Upper lobe of left lung (tissue), 6 donors: Measurements from ENCODE around the gene MYZAP. TPM values are rescaled to one million over a fixed set of nuclear protein-coding genes. Genes with fewer than 3 reads are reported as not detected.

ENCODE experiments used
- ATAC-seq, 2 donors: fragments of 200-7000 bp; cut with Tn5 transposase; one replicate each; pipeline ENCODE4 v1.9.1; 2022; ENCODE audit warnings: mild to moderate bottlenecking in 2 of 2, moderate library complexity in 2 of 2; ENCODE audit not compliant: low FRiP score in 2 of 2
- DNase-seq, 2 donors: peaks; one replicate each; pipeline ENCODE4 v3.0.0-alpha.2; 2019 to 2020
- H3K27ac ChIP-seq, 4 donors: fragments of 200-600 bp; sonication (generic); one replicate each; pipeline ENCODE4 v1.5.1; 2016 to 2019
- H3K27me3 ChIP-seq, 4 donors: fragments of 200-600 bp; sonication (generic); one replicate each; pipeline ENCODE4 v1.5.1; 2017 to 2019
- H3K36me3 ChIP-seq, 4 donors: fragments of 200-600 bp; sonication (generic); one replicate each; pipeline ENCODE4 v1.5.1; 2016 to 2019
- H3K4me1 ChIP-seq, 4 donors: fragments of 200-600 bp; sonication (generic); one replicate each; pipeline ENCODE4 v1.5.1; 2018 to 2019
- H3K4me3 ChIP-seq, 4 donors: fragments of 200-600 bp; sonication (generic); one replicate each; pipeline ENCODE4 v1.5.1; 2017 to 2019; ENCODE audit warnings: mild to moderate bottlenecking in 2 of 4, moderate library complexity in 1 of 4
- H3K9me3 ChIP-seq, 4 donors: fragments of 200-600 bp; sonication (generic); one replicate each; pipeline ENCODE4 v1.5.1; 2018 to 2019
- EP300 ChIP-seq, 4 donors: sonication (generic); formaldehyde crosslinking; IDR thresholded peaks; one replicate each; pipeline ENCODE4 v1.5.1; 2017; ENCODE audit warnings: antibody characterized with exemption in 4 of 4, control low read depth in 2 of 4
- POLR2A ChIP-seq, 4 donors: fragments of 450-650 bp; IDR thresholded peaks; one replicate each; pipeline ENCODE4 v1.5.1; 2016 to 2017; ENCODE audit warnings: antibody characterized with exemption in 4 of 4, mild to moderate bottlenecking in 2 of 4
- POLR2AphosphoS5 ChIP-seq, 2 donors: sonication (generic); formaldehyde crosslinking; IDR thresholded peaks; one replicate each; pipeline ENCODE4 v1.5.1; 2017; ENCODE audit warnings: antibody characterized with exemption in 2 of 2
- WGBS, 2 donors: methylation state at CpG; one replicate each; pipeline ENCODE4 v1.1.5; 2017 to 2018; 5-methylcytosine and 5-hydroxymethylcytosine counted together
- total RNA-seq, 6 donors: library from RNA; depleted of rRNA in 4 of 6; stranded (reverse); fragments of >200 nt in 4 of 6; gene quantifications; one replicate each; pipeline versions ENCODE4 v1.1.0 to v1.2.1, GENCODE V29; 2016 to 2021
- TF ChIP-seq, protein P1 (sequence below), 6 experiments: fragments of 450-650 bp in 4 of 6; fragments of 200-600 bp in 2 of 6; sonication (generic) in 2 of 6; IDR thresholded peaks; one replicate each; pipeline ENCODE4 v1.5.1; 2016 to 2019; ENCODE audit warnings: antibody characterized with exemption in 6 of 6
- donor health status: DM: no; HTN: no; CAD: no; lungs with moderate emphysema.
- donor health status: DM: no; HTN: yes; CAD: no; lungs with severe emphysema.

The MYZAP gene
- total RNA-seq, 6 donors from 2014 or later, result 22.0 to 54.3 (median 30.4) TPM

DNA sequence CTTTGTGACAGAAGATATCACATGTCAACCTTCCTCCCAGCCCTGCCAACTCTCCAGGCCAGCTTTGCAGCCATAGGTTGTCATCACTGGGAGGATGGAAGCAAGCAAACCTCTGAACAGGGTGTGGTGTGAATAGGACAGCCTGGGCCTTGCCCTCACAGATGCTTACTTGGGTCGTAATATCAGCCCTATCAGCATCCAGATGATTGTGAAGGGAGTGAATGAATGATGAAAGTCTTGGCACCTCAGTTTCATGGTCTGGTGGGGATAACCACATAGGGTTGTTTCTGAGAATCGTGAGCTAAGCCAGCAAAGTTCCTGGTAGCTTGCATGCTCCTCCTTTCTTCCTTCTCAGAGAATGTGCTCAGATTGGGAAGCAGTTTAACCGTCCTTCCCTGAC, 59.7 kb downstream of the MYZAP start:
- Histone ChIP-seq H3K36me3 (no peaks in the 10 kb centered on the region), H3K4me3 (no peak overlapping the region), H3K27me3 (no peaks in the 10 kb centered on the region), H3K4me1 (peaks cover 1 to 10% (median 8%) of the 10 kb centered on the region in 4 donors), H3K27ac (peak overlapping the region in 1 of 4 donors; percentile 32), H3K9me3 (no peaks in the 10 kb centered on the region)
- DNase-seq (no peak), ATAC-seq (peak in 1 of 2 donors; percentile 56)
- WGBS, 2 donors, result 85 to 88% methylated on average over 3 of the region's 3 CpGs
- TF ChIP-seq, protein P1, sequence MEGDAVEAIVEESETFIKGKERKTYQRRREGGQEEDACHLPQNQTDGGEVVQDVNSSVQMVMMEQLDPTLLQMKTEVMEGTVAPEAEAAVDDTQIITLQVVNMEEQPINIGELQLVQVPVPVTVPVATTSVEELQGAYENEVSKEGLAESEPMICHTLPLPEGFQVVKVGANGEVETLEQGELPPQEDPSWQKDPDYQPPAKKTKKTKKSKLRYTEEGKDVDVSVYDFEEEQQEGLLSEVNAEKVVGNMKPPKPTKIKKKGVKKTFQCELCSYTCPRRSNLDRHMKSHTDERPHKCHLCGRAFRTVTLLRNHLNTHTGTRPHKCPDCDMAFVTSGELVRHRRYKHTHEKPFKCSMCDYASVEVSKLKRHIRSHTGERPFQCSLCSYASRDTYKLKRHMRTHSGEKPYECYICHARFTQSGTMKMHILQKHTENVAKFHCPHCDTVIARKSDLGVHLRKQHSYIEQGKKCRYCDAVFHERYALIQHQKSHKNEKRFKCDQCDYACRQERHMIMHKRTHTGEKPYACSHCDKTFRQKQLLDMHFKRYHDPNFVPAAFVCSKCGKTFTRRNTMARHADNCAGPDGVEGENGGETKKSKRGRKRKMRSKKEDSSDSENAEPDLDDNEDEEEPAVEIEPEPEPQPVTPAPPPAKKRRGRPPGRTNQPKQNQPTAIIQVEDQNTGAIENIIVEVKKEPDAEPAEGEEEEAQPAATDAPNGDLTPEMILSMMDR (IDR thresholded peaks at IDR 0.05), result no peak
- no peak for TF ChIP-seq POLR2A (IDR thresholded peaks at IDR 0.05)
- TF ChIP-seq POLR2AphosphoS5 (IDR thresholded peaks at IDR 0.05), result no peak
- no peak for TF ChIP-seq EP300 (IDR thresholded peaks at IDR 0.05)

DNA sequence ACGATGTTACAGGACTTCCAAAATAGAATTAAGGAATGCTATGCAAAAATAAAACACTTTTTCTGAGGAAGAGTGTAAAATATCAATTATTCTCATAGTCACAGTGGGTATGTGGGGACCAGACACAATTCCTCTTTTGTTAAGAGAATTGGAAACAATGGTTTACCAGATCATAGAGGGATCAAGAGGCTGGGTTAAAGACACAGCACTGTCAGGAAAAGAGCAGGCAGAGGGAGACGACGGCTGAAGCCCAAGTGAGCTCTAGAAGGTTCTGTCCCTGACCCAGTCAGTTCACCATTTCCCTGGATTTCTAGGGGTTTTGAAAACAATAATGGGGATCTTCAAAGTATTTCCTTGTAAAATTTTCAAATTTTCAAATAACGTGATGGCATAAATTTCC, 60.8 kb downstream of the MYZAP start:
- Histone ChIP-seq H3K9me3 (no peaks in the 10 kb centered on the region), H3K27ac (no peak overlapping the region), H3K4me1 (peaks cover 0 to 10% (median 1%) of the 10 kb centered on the region in 4 donors), H3K4me3 (no peak overlapping the region), H3K27me3 (no peaks in the 10 kb centered on the region), H3K36me3 (no peaks in the 10 kb centered on the region)
- ATAC-seq (no peak), DNase-seq (no peak)
- 91 to 93% methylated on average over 4 of the region's 4 CpGs for WGBS, 2 donors
- TF ChIP-seq POLR2A (IDR thresholded peaks at IDR 0.05), result no peak
- no peak for TF ChIP-seq POLR2AphosphoS5 (IDR thresholded peaks at IDR 0.05)
- TF ChIP-seq, protein P1 (IDR thresholded peaks at IDR 0.05), result no peak
- no peak for TF ChIP-seq EP300 (IDR thresholded peaks at IDR 0.05)

DNA sequence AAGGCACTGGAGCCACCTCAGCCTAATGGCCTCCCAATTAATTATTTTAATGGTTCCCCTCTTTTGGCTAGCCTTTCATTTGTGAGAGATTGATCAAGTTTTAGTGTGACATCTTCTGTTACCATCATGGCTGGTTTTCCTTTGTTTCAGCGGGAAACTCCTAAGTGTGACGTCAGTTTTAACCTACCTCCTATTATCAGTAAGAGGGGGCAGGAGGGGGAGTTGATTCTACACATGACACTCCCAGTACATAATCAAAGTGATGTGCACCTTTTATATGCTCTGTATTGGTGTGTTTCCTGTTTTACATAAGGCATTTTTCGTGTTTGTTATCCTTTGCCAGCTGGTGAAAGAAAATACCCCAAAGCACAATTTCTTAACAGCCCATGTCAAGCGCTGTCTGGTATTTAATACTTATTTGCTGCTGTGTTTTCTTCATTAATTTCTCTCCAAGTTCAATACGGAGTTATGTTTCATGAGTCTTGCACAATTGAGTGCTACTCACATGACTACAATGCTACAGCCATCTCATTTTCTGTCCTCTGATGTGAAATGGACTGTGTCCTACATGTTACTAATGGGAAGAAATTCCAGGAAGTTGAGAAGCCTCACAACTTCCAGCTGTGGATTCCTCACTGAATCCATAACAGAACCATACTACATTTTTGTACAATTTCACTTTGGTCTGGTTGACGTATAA, 62.6 kb downstream of the MYZAP start:
- TF ChIP-seq POLR2AphosphoS5 (IDR thresholded peaks at IDR 0.05) (no peak), EP300 (IDR thresholded peaks at IDR 0.05) (peak in 1 of 4 donors; percentile 2)
- DNase-seq (no peak), ATAC-seq (peak in 1 of 2 donors; percentile 35)
- H3K27ac ChIP-seq, result no peak overlapping the region
- H3K36me3 ChIP-seq, result no peaks in the 10 kb centered on the region
- no peaks in the 10 kb centered on the region for H3K27me3 ChIP-seq
- no peaks in the 10 kb centered on the region for H3K9me3 ChIP-seq
- H3K4me1 ChIP-seq, result peaks cover 0 to 6% (median 0%) of the 10 kb centered on the region in 4 donors
- WGBS, 2 donors, result 75 to 82% methylated on average over 6 of the region's 6 CpGs
- H3K4me3 ChIP-seq, result no peak overlapping the region

DNA sequence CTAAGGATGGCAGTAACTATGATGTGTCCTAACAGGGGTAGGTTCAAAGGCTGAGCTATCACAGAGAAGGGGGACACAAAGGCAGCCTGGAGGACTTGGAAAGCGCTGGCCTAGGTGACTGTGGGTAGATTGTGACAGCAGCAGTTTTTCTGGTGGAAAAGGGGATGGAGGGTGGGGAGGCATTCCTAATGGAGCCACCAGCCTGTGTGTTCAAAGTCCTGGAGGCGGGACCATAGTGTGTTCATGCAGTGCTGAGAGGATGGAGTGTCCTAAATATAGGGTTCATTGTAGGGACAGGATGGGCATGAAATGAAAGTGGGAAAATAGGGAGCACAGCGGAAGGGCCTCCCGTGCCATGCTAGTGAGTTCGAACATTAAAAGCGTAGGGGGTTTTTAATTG, 63.3 kb downstream of the MYZAP start:
- H3K36me3 ChIP-seq, result no peaks in the 10 kb centered on the region
- 76 to 81% methylated on average over 6 of the region's 6 CpGs for WGBS, 2 donors
- peaks cover 0 to 6% (median 0%) of the 10 kb centered on the region in 4 donors for H3K4me1 ChIP-seq
- H3K4me3 ChIP-seq, result no peak overlapping the region
- DNase-seq (no peak), ATAC-seq (no peak)
- H3K27ac ChIP-seq, result no peak overlapping the region
- H3K9me3 ChIP-seq, result no peaks in the 10 kb centered on the region
- TF ChIP-seq POLR2AphosphoS5 (IDR thresholded peaks at IDR 0.05) (no peak), POLR2A (IDR thresholded peaks at IDR 0.05) (no peak), EP300 (IDR thresholded peaks at IDR 0.05) (no peak)
- TF ChIP-seq, protein P1 (IDR thresholded peaks at IDR 0.05), result no peak
- no peaks in the 10 kb centered on the region for H3K27me3 ChIP-seq

DNA sequence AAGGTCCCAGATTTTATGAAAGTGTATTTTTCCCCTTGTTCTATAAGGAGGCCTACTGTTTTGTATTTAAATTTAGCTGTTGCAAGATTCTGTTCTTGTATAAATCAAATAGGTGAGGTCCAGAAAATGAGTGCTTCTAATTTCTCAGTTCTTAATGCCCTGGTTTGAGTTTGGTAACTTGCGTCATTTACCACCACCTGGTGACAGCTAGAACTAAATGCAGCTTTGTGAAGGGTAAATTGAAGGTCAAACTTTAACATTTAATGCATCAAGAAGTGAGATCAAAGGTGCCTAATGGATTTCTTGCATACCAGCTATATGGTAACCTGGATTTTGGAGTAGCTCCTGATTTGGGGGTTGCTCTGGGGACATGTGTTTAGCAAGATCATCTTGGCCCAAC, 64.1 kb downstream of the MYZAP start:
- 96 to 100% methylated on average over 1 of the region's 1 CpG for WGBS, 2 donors
- TF ChIP-seq, protein P1 (IDR thresholded peaks at IDR 0.05), result no peak
- TF ChIP-seq POLR2A (IDR thresholded peaks at IDR 0.05) (no peak), POLR2AphosphoS5 (IDR thresholded peaks at IDR 0.05) (no peak), EP300 (IDR thresholded peaks at IDR 0.05) (no peak)
- Histone ChIP-seq H3K9me3 (no peaks in the 10 kb centered on the region), H3K27ac (no peak overlapping the region), H3K36me3 (no peaks in the 10 kb centered on the region), H3K4me1 (peaks cover 0 to 6% (median 0%) of the 10 kb centered on the region in 4 donors), H3K4me3 (no peak overlapping the region), H3K27me3 (no peaks in the 10 kb centered on the region)
- DNase-seq (no peak), ATAC-seq (no peak)
